HepG2 (cell line): Measurements from ENCODE around the gene CDC14C. TPM values are rescaled to one million over a fixed set of nuclear protein-coding genes. Genes with fewer than 3 reads are reported as not detected.

ENCODE experiments used
- ATAC-seq: fragments of 200-7000 bp; cut with Tn5 transposase; 3 replicates; pipeline ENCODE4 v1.9.1; 2020; ENCODE audit warnings: mild to moderate bottlenecking, moderate library complexity
- BruUV-seq: library from RNA; stranded (reverse); fragments of 400-500 nt; replicated peaks from 2 replicates; lab custom pipeline; 2021; lab: Mats Ljungman, UMichigan
- CTCF ChIA-PET: fragments of 300-600 bp; formaldehyde crosslinking; extraction: SDS; loops from one replicate; lab custom pipeline; 2021; ENCODE audit warnings: low total read pairs, inconsistent platforms, low intra/inter-chr PET ratio; lab: Yijun Ruan, JAX
- POLR2A ChIA-PET: fragments of 350-600 bp; sonication (Branson Sonifier 250); formaldehyde crosslinking; loops from one replicate; lab custom pipeline; 2020; ENCODE audit warnings: antibody characterized with exemption, inconsistent platforms; lab: Yijun Ruan, JAX
- DNase-seq: peaks from one replicate; pipeline ENCODE4 v3.0.0-alpha.2; 2015; ENCODE audit warnings: low spot score
- FAIRE-seq: peaks from 3 replicates; lab custom pipeline; 2011; peaks lifted over from hg19 to GRCh38; lab: Jason Lieb, UNC
- H2AFZ ChIP-seq: one replicate; pipeline ENCODE4 v1.6.1; 2011; ENCODE audit warnings: low read length, inconsistent platforms
- H3K27ac ChIP-seq: fragments of 300-600 bp; 3 replicates; pipeline ENCODE4 v1.8.0; 2011; ENCODE audit warnings: mixed run types, mild to moderate bottlenecking, mixed read lengths, low read length, inconsistent platforms; ENCODE audit not compliant: insufficient read depth; ENCODE audit errors: extremely low read length
- H3K27me3 ChIP-seq, 2 experiments: fragments of 200-600 bp in 1 of 2; 2 replicates in 1 of 2; 3 replicates in 1 of 2; pipeline versions ENCODE4 v1.6.0 to v1.8.0; 2011; ENCODE audit warnings: low read length in 2 of 2, mild to moderate bottlenecking in 2 of 2, moderate library complexity in 2 of 2, inconsistent platforms in 1 of 2; ENCODE audit not compliant: insufficient read depth in 2 of 2, control insufficient read depth in 1 of 2
- H3K36me3 ChIP-seq, 2 experiments: fragments of 200-600 bp in 1 of 2; replicated peaks in 1 of 2; 2 replicates in 1 of 2; 3 replicates in 1 of 2; pipeline versions ENCODE4 v1.5.1 to v1.8.0; 2011; ENCODE audit warnings: low read length in 2 of 2, inconsistent platforms in 1 of 2; ENCODE audit not compliant: insufficient read depth in 2 of 2, control insufficient read depth in 1 of 2
- H3K4me1 ChIP-seq: 2 replicates; pipeline ENCODE4 v1.5.1; 2012; ENCODE audit warnings: low read length, inconsistent platforms; ENCODE audit not compliant: insufficient read depth
- H3K4me2 ChIP-seq: 2 replicates; pipeline ENCODE4 v1.6.0; 2011; ENCODE audit warnings: low read depth, low read length, inconsistent platforms
- H3K4me3 ChIP-seq, 3 experiments: fragments of 200-600 bp in 1 of 3; sonication (generic), shearing (Covaris generic) in 1 of 3; replicated peaks in 1 of 3; 2 replicates each; pipeline ENCODE4 v1.5.1; 2011 to 2016; ENCODE audit warnings: low read length in 3 of 3, inconsistent platforms in 2 of 3, low read depth in 2 of 3, mild to moderate bottlenecking in 2 of 3, control low read depth in 1 of 3, mixed read lengths in 1 of 3; ENCODE audit not compliant: insufficient read depth in 1 of 3
- H3K79me2 ChIP-seq: one replicate; pipeline ENCODE4 v1.6.1; 2011; ENCODE audit warnings: low read length, inconsistent platforms; ENCODE audit not compliant: insufficient read depth
- H3K9ac ChIP-seq: 2 replicates; pipeline ENCODE4 v1.6.0; 2011; ENCODE audit warnings: mild to moderate bottlenecking, low read depth, low read length, inconsistent platforms; ENCODE audit not compliant: insufficient read depth
- H3K9me3 ChIP-seq: 2 replicates; pipeline ENCODE4 v1.5.1; 2012; ENCODE audit warnings: mild to moderate bottlenecking, low read length
- H4K20me1 ChIP-seq: 2 replicates; pipeline ENCODE4 v1.6.0; 2011; ENCODE audit warnings: inconsistent platforms, mild to moderate bottlenecking, low read length, moderate library complexity; ENCODE audit not compliant: insufficient read depth
- ATF1 ChIP-seq: IDR thresholded peaks from 2 replicates; pipeline ENCODE4 v1.6.1; 2016; ENCODE audit warnings: mild to moderate bottlenecking, control low read depth
- FIP1L1 ChIP-seq: fragments of 200-400 bp; formaldehyde crosslinking; IDR thresholded peaks from 2 replicates; pipeline ENCODE4 v1.6.1; 2018; ENCODE audit warnings: low read depth, mild to moderate bottlenecking, low read length, moderate library complexity, borderline replicate concordance; ENCODE audit not compliant: insufficient read depth
- HHEX ChIP-seq: IDR thresholded peaks from 2 replicates; pipeline ENCODE4 v1.6.1; 2016; ENCODE audit warnings: control low read depth
- NR2F2 ChIP-seq: IDR thresholded peaks from 2 replicates; pipeline ENCODE4 v1.6.1; 2012; ENCODE audit warnings: low read depth, inconsistent platforms, borderline replicate concordance
- RBFOX2 ChIP-seq: fragments of 200-400 bp; formaldehyde crosslinking; IDR thresholded peaks from 2 replicates; pipeline ENCODE4 v1.6.1; 2017; ENCODE audit warnings: low read depth, mild to moderate bottlenecking, low read length
- SAFB2 ChIP-seq: sonication (generic); formaldehyde crosslinking; IDR thresholded peaks from 2 replicates; pipeline ENCODE4 v1.5.1; 2020; ENCODE audit warnings: missing genetic modification reagents, low read depth, mild to moderate bottlenecking, borderline replicate concordance
- ZNF180 ChIP-seq: sonication (generic); formaldehyde crosslinking; IDR thresholded peaks from 2 replicates; pipeline ENCODE4 v1.4.0; 2020; ENCODE audit warnings: low read depth, missing genetic modification reagents, borderline replicate concordance
- ZNF20 ChIP-seq: sonication (generic); formaldehyde crosslinking; IDR thresholded peaks from 2 replicates; pipeline ENCODE4 v1.4.0; 2020; ENCODE audit warnings: mild to moderate bottlenecking, moderate library complexity, missing genetic modification reagents
- ZNF660 ChIP-seq: sonication (generic); formaldehyde crosslinking; IDR thresholded peaks from 2 replicates; pipeline ENCODE4 v1.5.1; 2020; ENCODE audit warnings: mild to moderate bottlenecking, low read depth, missing genetic modification reagents, borderline replicate concordance
- WGBS: methylation state at CpG from one replicate; pipeline ENCODE4 v1.1.6; 2017; ENCODE audit warnings: low lambda C conversion rate; 5-methylcytosine and 5-hydroxymethylcytosine counted together
- in situ Hi-C: cut with HindIII; loops from 2 replicates; pipeline ENCODE4 v1.10.0; 2017; ENCODE audit warnings: low pct_unique_long_range_greater_than_20kb; ENCODE audit not compliant: extremely low pct_ligation_motif_present
- intact Hi-C: fragments of 100-400 bp; cut with micrococcal nuclease; formaldehyde crosslinking; loops from one replicate; pipeline ENCODE4 v1.10.0; 2022; ENCODE audit not compliant: unreplicated experiment
- polyA plus RNA-seq, 8 experiments: library from polyadenylated mRNA; depleted of rRNA in 3 of 8; stranded (reverse) in 7 of 8; unstranded in 1 of 8; fragments of >200 nt; fragmentation: Illumina TruSeq in 4 of 8; extraction: Trizol in 4 of 8; gene quantifications; 2 replicates each; pipeline versions ENCODE4 v1.2.1 to v1.2.3, GENCODE V29; 2011 to 2016; ENCODE audit warnings: low read depth in 4 of 8, missing spikeins in 1 of 8, mixed read lengths in 1 of 8; ENCODE audit not compliant: insufficient read depth in 1 of 8
- total RNA-seq, 5 experiments: library from RNA; depleted of rRNA; stranded (reverse); fragments of >200 nt; fragmentation: Illumina TruSeq; extraction: Trizol; gene quantifications; 2 replicates each; pipeline ENCODE4 v1.2.3, GENCODE V29; 2016; ENCODE audit warnings: low read depth in 1 of 5
- TF ChIP-seq, protein P1 (sequence below): sonication (generic); formaldehyde crosslinking; IDR thresholded peaks from 2 replicates; pipeline ENCODE4 v1.9.0; 2021; ENCODE audit warnings: missing genetic modification reagents, borderline replicate concordance
- TF ChIP-seq, protein P2 (sequence below): sonication (generic); formaldehyde crosslinking; IDR thresholded peaks from 2 replicates; pipeline ENCODE4 v1.4.0; 2020; ENCODE audit warnings: missing genetic modification reagents
- TF ChIP-seq, protein P3 (sequence below): sonication (generic); formaldehyde crosslinking; IDR thresholded peaks from 2 replicates; pipeline ENCODE4 v1.8.1; 2023; ENCODE audit warnings: missing genetic modification reagents, mild to moderate bottlenecking, borderline replicate concordance
- TF ChIP-seq, protein P4 (sequence below): sonication (generic); formaldehyde crosslinking; IDR thresholded peaks from 2 replicates; pipeline ENCODE4 v1.8.0; 2022; ENCODE audit warnings: missing genetic modification reagents, mild to moderate bottlenecking, moderate library complexity, borderline replicate concordance

The CDC14C gene
- total and polyA plus RNA-seq, 2 of the 13 experiments (the other 11 are each of a cell fraction or from before 2014, with no cell fraction given) = 0.09 TPM; not detected in 1

DNA sequence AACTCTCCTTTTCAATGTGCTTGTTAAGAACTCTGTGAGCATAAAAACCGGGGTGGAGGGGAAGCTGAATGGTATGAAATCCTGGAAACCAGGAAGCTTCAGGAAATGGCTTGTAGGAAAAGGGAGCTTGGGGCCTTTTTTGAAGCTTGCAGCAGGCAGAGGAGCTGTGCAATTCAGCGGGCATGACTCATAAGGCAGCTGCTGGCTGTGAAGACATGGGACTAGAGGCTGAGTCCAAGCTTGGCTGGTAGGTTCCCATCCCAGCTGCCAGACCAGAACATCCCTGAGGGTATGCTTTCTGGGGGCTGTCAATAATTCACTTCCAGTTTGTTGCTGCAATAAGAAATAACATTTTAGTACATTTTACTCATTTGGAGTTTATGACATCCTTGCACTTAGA lies 36.8 kb upstream of the CDC14C start (continued):
- TF ChIP-seq, protein P1, sequence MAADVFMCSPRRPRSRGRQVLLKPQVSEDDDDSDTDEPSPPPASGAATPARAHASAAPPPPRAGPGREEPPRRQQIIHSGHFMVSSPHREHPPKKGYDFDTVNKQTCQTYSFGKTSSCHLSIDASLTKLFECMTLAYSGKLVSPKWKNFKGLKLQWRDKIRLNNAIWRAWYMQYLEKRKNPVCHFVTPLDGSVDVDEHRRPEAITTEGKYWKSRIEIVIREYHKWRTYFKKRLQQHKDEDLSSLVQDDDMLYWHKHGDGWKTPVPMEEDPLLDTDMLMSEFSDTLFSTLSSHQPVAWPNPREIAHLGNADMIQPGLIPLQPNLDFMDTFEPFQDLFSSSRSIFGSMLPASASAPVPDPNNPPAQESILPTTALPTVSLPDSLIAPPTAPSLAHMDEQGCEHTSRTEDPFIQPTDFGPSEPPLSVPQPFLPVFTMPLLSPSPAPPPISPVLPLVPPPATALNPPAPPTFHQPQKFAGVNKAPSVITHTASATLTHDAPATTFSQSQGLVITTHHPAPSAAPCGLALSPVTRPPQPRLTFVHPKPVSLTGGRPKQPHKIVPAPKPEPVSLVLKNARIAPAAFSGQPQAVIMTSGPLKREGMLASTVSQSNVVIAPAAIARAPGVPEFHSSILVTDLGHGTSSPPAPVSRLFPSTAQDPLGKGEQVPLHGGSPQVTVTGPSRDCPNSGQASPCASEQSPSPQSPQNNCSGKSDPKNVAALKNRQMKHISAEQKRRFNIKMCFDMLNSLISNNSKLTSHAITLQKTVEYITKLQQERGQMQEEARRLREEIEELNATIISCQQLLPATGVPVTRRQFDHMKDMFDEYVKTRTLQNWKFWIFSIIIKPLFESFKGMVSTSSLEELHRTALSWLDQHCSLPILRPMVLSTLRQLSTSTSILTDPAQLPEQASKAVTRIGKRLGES (CRISPR knock-in tag) = no peak
- TF ChIP-seq, protein P2, sequence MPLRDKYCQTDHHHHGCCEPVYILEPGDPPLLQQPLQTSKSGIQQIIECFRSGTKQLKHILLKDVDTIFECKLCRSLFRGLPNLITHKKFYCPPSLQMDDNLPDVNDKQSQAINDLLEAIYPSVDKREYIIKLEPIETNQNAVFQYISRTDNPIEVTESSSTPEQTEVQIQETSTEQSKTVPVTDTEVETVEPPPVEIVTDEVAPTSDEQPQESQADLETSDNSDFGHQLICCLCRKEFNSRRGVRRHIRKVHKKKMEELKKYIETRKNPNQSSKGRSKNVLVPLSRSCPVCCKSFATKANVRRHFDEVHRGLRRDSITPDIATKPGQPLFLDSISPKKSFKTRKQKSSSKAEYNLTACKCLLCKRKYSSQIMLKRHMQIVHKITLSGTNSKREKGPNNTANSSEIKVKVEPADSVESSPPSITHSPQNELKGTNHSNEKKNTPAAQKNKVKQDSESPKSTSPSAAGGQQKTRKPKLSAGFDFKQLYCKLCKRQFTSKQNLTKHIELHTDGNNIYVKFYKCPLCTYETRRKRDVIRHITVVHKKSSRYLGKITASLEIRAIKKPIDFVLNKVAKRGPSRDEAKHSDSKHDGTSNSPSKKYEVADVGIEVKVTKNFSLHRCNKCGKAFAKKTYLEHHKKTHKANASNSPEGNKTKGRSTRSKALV = no peak
- TF ChIP-seq ZNF660 (CRISPR knock-in tag) (no peak), HHEX (CRISPR knock-in tag) (no peak), FIP1L1 (no peak), ATF1 (CRISPR knock-in tag) (no peak), RBFOX2 (no peak)

DNA sequence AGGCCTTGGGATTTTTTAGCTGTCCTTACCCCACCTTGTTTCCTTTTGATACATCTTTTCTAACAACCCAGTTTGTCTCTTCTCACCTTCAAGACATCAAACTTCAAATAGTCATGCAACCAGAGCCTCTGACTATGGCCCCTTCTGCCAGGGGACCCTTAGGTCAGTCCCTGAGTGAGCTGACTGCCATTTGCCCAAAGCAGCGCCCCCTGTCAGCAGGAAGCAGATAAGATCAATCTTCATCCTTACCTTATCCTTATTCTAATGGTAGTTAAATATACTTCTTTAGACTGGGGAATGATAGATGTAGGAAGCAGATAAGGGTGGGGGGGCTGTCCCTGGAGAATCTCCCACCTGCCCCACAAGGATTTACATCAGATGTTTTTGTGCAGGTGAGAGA lies 29.8 kb upstream of the CDC14C start:
- POLR2A ChIA-PET = no interaction called here
- BruUV-seq = no TSS peak
- TF ChIP-seq, protein P3, sequence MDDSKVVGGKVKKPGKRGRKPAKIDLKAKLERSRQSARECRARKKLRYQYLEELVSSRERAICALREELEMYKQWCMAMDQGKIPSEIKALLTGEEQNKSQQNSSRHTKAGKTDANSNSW = no peak
- TF ChIP-seq NR2F2 (no peak), ZNF20 (no peak), SAFB2 (no peak), ZNF180 (CRISPR knock-in tag) (no peak)
- TF ChIP-seq, protein P4, sequence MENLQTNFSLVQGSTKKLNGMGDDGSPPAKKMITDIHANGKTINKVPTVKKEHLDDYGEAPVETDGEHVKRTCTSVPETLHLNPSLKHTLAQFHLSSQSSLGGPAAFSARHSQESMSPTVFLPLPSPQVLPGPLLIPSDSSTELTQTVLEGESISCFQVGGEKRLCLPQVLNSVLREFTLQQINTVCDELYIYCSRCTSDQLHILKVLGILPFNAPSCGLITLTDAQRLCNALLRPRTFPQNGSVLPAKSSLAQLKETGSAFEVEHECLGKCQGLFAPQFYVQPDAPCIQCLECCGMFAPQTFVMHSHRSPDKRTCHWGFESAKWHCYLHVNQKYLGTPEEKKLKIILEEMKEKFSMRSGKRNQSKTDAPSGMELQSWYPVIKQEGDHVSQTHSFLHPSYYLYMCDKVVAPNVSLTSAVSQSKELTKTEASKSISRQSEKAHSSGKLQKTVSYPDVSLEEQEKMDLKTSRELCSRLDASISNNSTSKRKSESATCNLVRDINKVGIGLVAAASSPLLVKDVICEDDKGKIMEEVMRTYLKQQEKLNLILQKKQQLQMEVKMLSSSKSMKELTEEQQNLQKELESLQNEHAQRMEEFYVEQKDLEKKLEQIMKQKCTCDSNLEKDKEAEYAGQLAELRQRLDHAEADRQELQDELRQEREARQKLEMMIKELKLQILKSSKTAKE (CRISPR knock-in tag) = no peak

More for the DNA sequence above, 29.8 kb upstream of the CDC14C start:
- Histone ChIP-seq H3K79me2 (no peaks in the 10 kb centered on the region), H4K20me1 (no peaks in the 10 kb centered on the region), H3K27ac (no peak overlapping the region), H2AFZ (no peak overlapping the region), H3K9me3 (no peaks in the 10 kb centered on the region), H3K4me1 (no peaks in the 10 kb centered on the region), H3K9ac (no peak overlapping the region), H3K4me2 (no peak overlapping the region), H3K4me3 (no peak overlapping the region), H3K27me3 (no peaks in the 10 kb centered on the region), H3K36me3 (no peaks in the 10 kb centered on the region)
- CTCF ChIA-PET = no interaction called here
- no peak for FAIRE-seq
- in situ Hi-C loops (no loop called here), intact Hi-C loops (no loop called here)
- WGBS = 0% methylated on average over 1 of the region's 1 CpG
- DNase-seq = no peak
- ATAC-seq = no peak
